Measurements from ENCODE around the gene UBAC2. TPM values are rescaled to one million over a fixed set of nuclear protein-coding genes. Genes with fewer than 3 reads are reported as not detected.

The UBAC2 gene
- total and polyA plus RNA-seq, 5 donors from 2014 or later = 62.8 to 122 (median 101) TPM

GRCh38 chr13:99366075-99366987, 165.7 kb downstream of the UBAC2 start:
- H3K4me1 Mint-ChIP-seq = peaks cover 68 to 81% (median 72%) of the 10 kb centered on the region in 4 donors
- no peaks in the 10 kb centered on the region for H3K27me3 Mint-ChIP-seq
- Histone ChIP-seq H3K9me3 (ENCODE audit: control insufficient read depth in 2 of 2, low read length in 2 of 2) (no peaks in the 10 kb centered on the region), H3K36me3 (ENCODE audit: control insufficient read depth, insufficient read depth, low read length) (peaks cover 19% of the 10 kb centered on the region), H3K27me3 (ENCODE audit: control insufficient read depth, insufficient read depth, low read length) (no peaks in the 10 kb centered on the region), H3K4me3 (ENCODE audit: low read depth, low read length) (peak overlapping the region; percentile 51), H3K27ac (ENCODE audit: insufficient read depth, low read length, poor library complexity, severe bottlenecking) (peak overlapping the region; percentile 58), H3K4me1 (ENCODE audit: control insufficient read depth, insufficient read depth, low read length, poor library complexity, severe bottlenecking) (peaks cover 60% of the 10 kb centered on the region)
- H3K36me3 Mint-ChIP-seq = peaks cover 43% of the 10 kb centered on the region
- peak overlapping the region; percentile 89 to 100 (median 96) for H3K27ac Mint-ChIP-seq
- peak overlapping the region; percentile 36 to 86 (median 61) for H3K4me3 Mint-ChIP-seq
- ATAC-seq (ENCODE audit: low read depth in 2 of 2) = no peak
- no peak for DNase-seq
- peaks cover 0 to 2% (median 0%) of the 10 kb centered on the region in 7 donors for H3K9me3 Mint-ChIP-seq

- H3K4me3 ChIP-seq (ENCODE audit: low read depth, low read length) = peak overlapping the region; percentile 51
- H3K4me3 Mint-ChIP-seq = peak overlapping the region; percentile 59 to 86 (median 68)
- H3K36me3 ChIP-seq (ENCODE audit: control insufficient read depth, insufficient read depth, low read length) = peaks cover 20% of the 10 kb centered on the region
- peaks cover 69 to 81% (median 71%) of the 10 kb centered on the region in 4 donors for H3K4me1 Mint-ChIP-seq
- peak overlapping the region; percentile 91 to 100 (median 96) for H3K27ac Mint-ChIP-seq
- no peaks in the 10 kb centered on the region for H3K27me3 Mint-ChIP-seq
- peaks cover 56% of the 10 kb centered on the region for H3K4me1 ChIP-seq (ENCODE audit: control insufficient read depth, insufficient read depth, low read length, poor library complexity, severe bottlenecking)
- H3K36me3 Mint-ChIP-seq = peaks cover 46% of the 10 kb centered on the region
- no peaks in the 10 kb centered on the region for H3K27me3 ChIP-seq (ENCODE audit: control insufficient read depth, insufficient read depth, low read length)
- peak overlapping the region; percentile 58 for H3K27ac ChIP-seq (ENCODE audit: insufficient read depth, low read length, poor library complexity, severe bottlenecking)
- DNase-seq (no peak), ATAC-seq (ENCODE audit: low read depth in 2 of 2) (peak; percentile 25 to 35)
- no peaks in the 10 kb centered on the region for H3K9me3 ChIP-seq (ENCODE audit: control insufficient read depth in 2 of 2, low read length in 2 of 2)
- H3K9me3 Mint-ChIP-seq = peaks cover 0 to 2% (median 0%) of the 10 kb centered on the region in 7 donors
These were observed 166.5 kb downstream of the UBAC2 start for GRCh38 chr13:99367106-99367616.

GRCh38 chr13:99367663-99368448, 167.2 kb downstream of the UBAC2 start:
- DNase-seq = peak in 1 of 3 donors; percentile 62

GRCh38 chr13:99370481-99371275, 170.0 kb downstream of the UBAC2 start:
- DNase-seq (no peak), ATAC-seq (ENCODE audit: low read depth in 2 of 2) (no peak)
- Mint-ChIP-seq H3K27ac (peak overlapping the region; percentile 57 to 96 (median 92)), H3K9me3 (no peaks in the 10 kb centered on the region), H3K4me3 (peak overlapping the region; percentile 5 to 42 (median 26)), H3K36me3 (peaks cover 65% of the 10 kb centered on the region), H3K27me3 (no peaks in the 10 kb centered on the region), H3K4me1 (peaks cover 63 to 84% (median 70%) of the 10 kb centered on the region in 4 donors)
- no peak overlapping the region for H3K27ac ChIP-seq (ENCODE audit: insufficient read depth, low read length, poor library complexity, severe bottlenecking)
- H3K9me3 ChIP-seq (ENCODE audit: control insufficient read depth in 2 of 2, low read length in 2 of 2) = no peaks in the 10 kb centered on the region
- H3K4me3 ChIP-seq (ENCODE audit: low read depth, low read length) = no peak overlapping the region
- H3K4me1 ChIP-seq (ENCODE audit: control insufficient read depth, insufficient read depth, low read length, poor library complexity, severe bottlenecking) = peaks cover 50% of the 10 kb centered on the region
- no peaks in the 10 kb centered on the region for H3K27me3 ChIP-seq (ENCODE audit: control insufficient read depth, insufficient read depth, low read length)
- peaks cover 23% of the 10 kb centered on the region for H3K36me3 ChIP-seq (ENCODE audit: control insufficient read depth, insufficient read depth, low read length)

More at GRCh38 chr13:99367663-99368448, 167.2 kb downstream of the UBAC2 start:
- Histone ChIP-seq H3K27ac (ENCODE audit: insufficient read depth, low read length, poor library complexity, severe bottlenecking) (peak overlapping the region; percentile 58), H3K36me3 (ENCODE audit: control insufficient read depth, insufficient read depth, low read length) (peaks cover 23% of the 10 kb centered on the region), H3K27me3 (ENCODE audit: control insufficient read depth, insufficient read depth, low read length) (no peaks in the 10 kb centered on the region), H3K4me1 (ENCODE audit: control insufficient read depth, insufficient read depth, low read length, poor library complexity, severe bottlenecking) (peaks cover 55% of the 10 kb centered on the region), H3K4me3 (ENCODE audit: low read depth, low read length) (peak overlapping the region; percentile 51), H3K9me3 (ENCODE audit: control insufficient read depth in 2 of 2, low read length in 2 of 2) (no peaks in the 10 kb centered on the region)
- Mint-ChIP-seq H3K4me3 (peak overlapping the region; percentile 59 to 86 (median 68)), H3K9me3 (peaks cover 0 to 1% (median 0%) of the 10 kb centered on the region in 7 donors), H3K27ac (peak overlapping the region; percentile 72 to 100 (median 96)), H3K36me3 (peaks cover 47% of the 10 kb centered on the region), H3K27me3 (no peaks in the 10 kb centered on the region), H3K4me1 (peaks cover 65 to 80% (median 68%) of the 10 kb centered on the region in 4 donors)
- peak in 1 of 2 donors; percentile 34 for ATAC-seq (ENCODE audit: low read depth in 2 of 2)

- Histone ChIP-seq H3K27me3 (ENCODE audit: control insufficient read depth, insufficient read depth, low read length) (no peaks in the 10 kb centered on the region), H3K9me3 (ENCODE audit: control insufficient read depth in 2 of 2, low read length in 2 of 2) (no peaks in the 10 kb centered on the region), H3K27ac (ENCODE audit: insufficient read depth, low read length, poor library complexity, severe bottlenecking) (no peak overlapping the region), H3K36me3 (ENCODE audit: control insufficient read depth, insufficient read depth, low read length) (peaks cover 29% of the 10 kb centered on the region), H3K4me3 (ENCODE audit: low read depth, low read length) (peak overlapping the region; percentile 24), H3K4me1 (ENCODE audit: control insufficient read depth, insufficient read depth, low read length, poor library complexity, severe bottlenecking) (peaks cover 45% of the 10 kb centered on the region)
- H3K4me3 Mint-ChIP-seq = peak overlapping the region; percentile 0 to 84 (median 75)
- DNase-seq = peak in 2 of 3 donors; percentile 35 to 52
- no peaks in the 10 kb centered on the region for H3K9me3 Mint-ChIP-seq
- H3K27me3 Mint-ChIP-seq = no peaks in the 10 kb centered on the region
- H3K36me3 Mint-ChIP-seq = peaks cover 68% of the 10 kb centered on the region
- peak overlapping the region; percentile 85 to 99 (median 94) for H3K27ac Mint-ChIP-seq
- ATAC-seq (ENCODE audit: low read depth in 2 of 2) = peak; percentile 48 to 49
- H3K4me1 Mint-ChIP-seq = peaks cover 52 to 84% (median 61%) of the 10 kb centered on the region in 4 donors
These were observed 171.3 kb downstream of the UBAC2 start for GRCh38 chr13:99371956-99372355.

GRCh38 chr13:99373436-99373835, 172.8 kb downstream of the UBAC2 start:
- Histone ChIP-seq H3K9me3 (ENCODE audit: control insufficient read depth in 2 of 2, low read length in 2 of 2) (no peaks in the 10 kb centered on the region), H3K27me3 (ENCODE audit: control insufficient read depth, insufficient read depth, low read length) (no peaks in the 10 kb centered on the region), H3K27ac (ENCODE audit: insufficient read depth, low read length, poor library complexity, severe bottlenecking) (no peak overlapping the region), H3K4me3 (ENCODE audit: low read depth, low read length) (no peak overlapping the region), H3K36me3 (ENCODE audit: control insufficient read depth, insufficient read depth, low read length) (peaks cover 35% of the 10 kb centered on the region), H3K4me1 (ENCODE audit: control insufficient read depth, insufficient read depth, low read length, poor library complexity, severe bottlenecking) (peaks cover 30% of the 10 kb centered on the region)
- Mint-ChIP-seq H3K9me3 (no peaks in the 10 kb centered on the region), H3K27me3 (no peaks in the 10 kb centered on the region), H3K27ac (peak overlapping the region; percentile 49 to 97 (median 94)), H3K4me1 (peaks cover 37 to 80% (median 48%) of the 10 kb centered on the region in 4 donors), H3K36me3 (peaks cover 68% of the 10 kb centered on the region), H3K4me3 (peak overlapping the region in 2 of 4 donors; percentile 65 to 67)
- DNase-seq = no peak
- no peak for ATAC-seq (ENCODE audit: low read depth in 2 of 2)
